Pancreas (tissue), 10 donors: Measurements from ENCODE around the gene SPATA12. TPM values are rescaled to one million over a fixed set of nuclear protein-coding genes. Genes with fewer than 3 reads are reported as not detected.
"Not testable (repeated sequence)": the region's sequence is repeated elsewhere in the genome, so short reads cannot be mapped to it uniquely, and the experiment has no call there.

Source experiments
- ATAC-seq, 4 donors: fragments of 200-7000 bp; cut with Tn5 transposase; one replicate each; pipeline versions ENCODE4 v1.8.0 to v1.9.1; 2020; ENCODE audit warnings: mild to moderate bottlenecking in 4 of 4, moderate library complexity in 4 of 4
- DNase-seq, 6 donors: peaks; one replicate each; pipeline ENCODE4 v3.0.0-alpha.2; 2020
- FAIRE-seq: peaks from 2 replicates; lab custom pipeline; 2012; peaks lifted over from hg19 to GRCh38; lab: Jason Lieb, UNC
- H3K27ac ChIP-seq, 4 donors: fragments of 200-600 bp; sonication (generic); 1 replicate in 3 of 4; 2 replicates in 1 of 4; pipeline versions ENCODE4 v1.5.0 to v1.8.0; 2020
- H3K27me3 ChIP-seq, 4 donors: fragments of 200-600 bp; one replicate each; pipeline ENCODE4 v1.8.0; 2021
- H3K36me3 ChIP-seq, 3 donors: fragments of 200-600 bp; sonication (generic) in 1 of 3; one replicate each; pipeline versions ENCODE4 v1.5.0 to v1.8.0; 2020 to 2021
- H3K4me1 ChIP-seq, 3 donors: fragments of 200-600 bp; one replicate each; pipeline ENCODE4 v1.8.0; 2021
- H3K4me3 ChIP-seq, 4 donors: fragments of 200-600 bp; sonication (generic) in 2 of 4; one replicate each; pipeline versions ENCODE4 v1.5.0 to v1.8.0; 2020 to 2021
- H3K9me3 ChIP-seq, 4 donors: fragments of 200-600 bp; one replicate each; pipeline ENCODE4 v1.8.0; 2021
- WGBS, 2 donors: extraction: QIAGEN DNeasy Blood & Tissue Kit; methylation state at CpG; one replicate each; pipeline ENCODE4 v1.1.7; 2013; 5-methylcytosine and 5-hydroxymethylcytosine counted together
- intact Hi-C, 3 donors: fragments of 100-400 bp; cut with DNase I; formaldehyde crosslinking; loops; one replicate each; pipeline versions ENCODE4 v1.11.1 to v1.14.2; 2022
- polyA plus RNA-seq, 2 donors: library from polyadenylated mRNA; stranded (reverse); fragments of 200-250 nt; gene quantifications; one replicate each; pipeline ENCODE4 v1.2.3, GENCODE V29; 2013
- total RNA-seq, 6 donors: library from RNA; stranded (reverse); fragmentation: NEBNext Ultra II Directional in 4 of 6; extraction: Animal tissue kit (Norgen Biotek cat#: 25700) in 4 of 6; gene quantifications; one replicate each; pipeline versions ENCODE4 v1.2.1 to v1.2.4, GENCODE V29; 2021 to 2023
- TF ChIP-seq, protein P1 (sequence below), 4 donors: fragments of 200-600 bp; sonication (generic) in 3 of 4; IDR thresholded peaks; one replicate each; pipeline versions ENCODE4 v1.5.0 to v1.8.0; 2021; ENCODE audit warnings: antibody characterized with exemption in 4 of 4
- donor health status: healthy with polysubstance abuse.
- donor health status: DM: no; HTN: no; CAD: no; lungs with moderate emphysema.
- donor health status: DM: no; HTN: no; CAD: no.
- donor health status: control.
- donor health status: control.
- donor health status: Bipolar disorder and iron deficiency.
- donor health status: DM: yes; HTN: yes; CAD: no.
- donor health status: DM: no; HTN: no; CAD: no.
- donor health status: DM: no; HTN: no; CAD: no.
- donor health status: DM: yes; HTN: yes; CAD: no.

Gene SPATA12
- total and polyA plus RNA-seq, 8 donors = 0.06 to 0.12 TPM; not detected in 6

DNA sequence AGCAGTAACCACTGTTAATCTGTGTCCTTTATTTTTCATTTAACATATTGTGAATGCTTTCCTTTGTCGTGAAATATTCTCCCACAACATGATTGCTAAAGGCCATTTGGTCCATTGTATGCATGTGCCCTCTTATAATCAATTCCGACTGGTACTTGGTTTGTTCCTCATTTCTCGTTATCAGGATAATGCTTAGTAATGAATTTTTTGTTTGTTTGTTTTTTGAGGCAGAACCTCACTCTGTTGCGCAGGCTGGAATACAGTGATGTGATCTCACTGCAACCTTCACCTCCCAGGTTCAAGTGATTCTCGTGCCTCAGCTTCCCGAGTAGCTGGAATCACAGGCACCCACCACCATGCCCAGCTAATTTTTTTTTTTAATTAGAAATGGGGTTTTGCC, 22.0 kb downstream of the SPATA12 start:
- Histone ChIP-seq H3K4me1 (peaks cover 0 to 5% (median 0%) of the 10 kb centered on the region in 3 donors), H3K36me3 (no peaks in the 10 kb centered on the region), H3K4me3 (no peak overlapping the region), H3K27me3 (no peaks in the 10 kb centered on the region), H3K9me3 (no peaks in the 10 kb centered on the region), H3K27ac (no peak overlapping the region)
- intact Hi-C loops = no loop called here
- TF ChIP-seq, protein P1, sequence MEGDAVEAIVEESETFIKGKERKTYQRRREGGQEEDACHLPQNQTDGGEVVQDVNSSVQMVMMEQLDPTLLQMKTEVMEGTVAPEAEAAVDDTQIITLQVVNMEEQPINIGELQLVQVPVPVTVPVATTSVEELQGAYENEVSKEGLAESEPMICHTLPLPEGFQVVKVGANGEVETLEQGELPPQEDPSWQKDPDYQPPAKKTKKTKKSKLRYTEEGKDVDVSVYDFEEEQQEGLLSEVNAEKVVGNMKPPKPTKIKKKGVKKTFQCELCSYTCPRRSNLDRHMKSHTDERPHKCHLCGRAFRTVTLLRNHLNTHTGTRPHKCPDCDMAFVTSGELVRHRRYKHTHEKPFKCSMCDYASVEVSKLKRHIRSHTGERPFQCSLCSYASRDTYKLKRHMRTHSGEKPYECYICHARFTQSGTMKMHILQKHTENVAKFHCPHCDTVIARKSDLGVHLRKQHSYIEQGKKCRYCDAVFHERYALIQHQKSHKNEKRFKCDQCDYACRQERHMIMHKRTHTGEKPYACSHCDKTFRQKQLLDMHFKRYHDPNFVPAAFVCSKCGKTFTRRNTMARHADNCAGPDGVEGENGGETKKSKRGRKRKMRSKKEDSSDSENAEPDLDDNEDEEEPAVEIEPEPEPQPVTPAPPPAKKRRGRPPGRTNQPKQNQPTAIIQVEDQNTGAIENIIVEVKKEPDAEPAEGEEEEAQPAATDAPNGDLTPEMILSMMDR (IDR thresholded peaks at IDR 0.05) = no peak
- ATAC-seq (no peak), DNase-seq (no peak), FAIRE-seq (no peak)
- 85 to 94% methylated on average over 6 of the region's 6 CpGs for WGBS, 2 donors

GRCh38 chr3:57083266-57083995, 23.0 kb downstream of the SPATA12 start:
- intact Hi-C loops, H3K9me3 ChIP-seq, FAIRE-seq, H3K27ac ChIP-seq, H3K27me3 ChIP-seq, H3K4me1 ChIP-seq, H3K36me3 ChIP-seq, DNase-seq, ATAC-seq, H3K4me3 ChIP-seq: not testable (repeated sequence)
- WGBS, 2 donors = 91 to 95% methylated on average over 16 of the region's 16 CpGs

DNA sequence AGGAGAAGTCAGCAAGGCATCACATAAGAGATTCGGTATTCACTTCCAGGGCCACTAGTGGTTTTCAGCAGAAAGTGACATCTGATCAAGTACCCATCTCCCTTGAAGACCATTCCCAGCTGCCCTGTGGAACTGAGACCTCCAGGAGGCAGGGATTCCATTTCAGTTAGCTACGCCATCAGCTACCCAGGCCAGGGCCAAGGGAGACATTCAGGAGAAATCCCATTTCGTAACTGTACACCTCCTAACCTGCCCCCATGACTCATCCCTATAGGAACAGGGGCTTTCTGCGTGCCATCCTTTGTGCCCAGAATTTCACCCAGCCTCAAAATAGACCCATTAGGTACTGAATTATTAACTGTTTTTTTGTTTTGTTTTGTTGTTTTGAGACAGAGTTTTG, 24.7 kb downstream of the SPATA12 start:
- FAIRE-seq (no peak), ATAC-seq (no peak), DNase-seq (no peak)
- Histone ChIP-seq H3K27ac (no peak overlapping the region), H3K9me3 (no peaks in the 10 kb centered on the region), H3K27me3 (no peaks in the 10 kb centered on the region), H3K4me3 (no peak overlapping the region), H3K4me1 (no peaks in the 10 kb centered on the region), H3K36me3 (no peaks in the 10 kb centered on the region)
- intact Hi-C loops = no loop called here
- TF ChIP-seq, protein P1 (IDR thresholded peaks at IDR 0.05) = no peak
- 87 to 93% methylated on average over 4 of the region's 4 CpGs for WGBS, 2 donors

DNA sequence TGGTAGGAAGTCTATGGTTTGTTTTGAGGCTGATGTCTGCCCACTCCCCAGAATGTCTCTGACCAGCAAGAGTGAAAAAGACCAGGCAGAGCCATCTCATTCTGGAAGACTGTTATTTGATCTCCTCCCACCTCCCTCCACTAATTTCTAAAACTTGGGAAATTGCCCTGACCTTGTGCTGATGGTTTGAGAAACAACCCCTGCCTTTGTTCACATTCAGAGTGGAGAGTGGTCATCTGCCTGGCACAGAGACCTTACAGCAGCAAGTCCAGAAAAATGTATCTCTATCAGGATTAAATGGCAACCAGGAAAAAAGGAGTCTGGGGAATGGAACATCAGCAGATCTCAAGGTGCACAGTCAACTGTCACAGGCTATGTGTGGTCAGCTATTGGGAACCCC, 25.7 kb downstream of the SPATA12 start:
- no peaks in the 10 kb centered on the region for H3K4me1 ChIP-seq
- no peaks in the 10 kb centered on the region for H3K36me3 ChIP-seq
- no peak for DNase-seq
- no peaks in the 10 kb centered on the region for H3K9me3 ChIP-seq
- intact Hi-C loops = no loop called here
- TF ChIP-seq, protein P1 (IDR thresholded peaks at IDR 0.05) = no peak
- H3K27me3 ChIP-seq = no peaks in the 10 kb centered on the region
- peak in 1 of 4 donors; percentile 22 for ATAC-seq
- no peak overlapping the region for H3K4me3 ChIP-seq
- FAIRE-seq = no peak
- no peak overlapping the region for H3K27ac ChIP-seq

DNA sequence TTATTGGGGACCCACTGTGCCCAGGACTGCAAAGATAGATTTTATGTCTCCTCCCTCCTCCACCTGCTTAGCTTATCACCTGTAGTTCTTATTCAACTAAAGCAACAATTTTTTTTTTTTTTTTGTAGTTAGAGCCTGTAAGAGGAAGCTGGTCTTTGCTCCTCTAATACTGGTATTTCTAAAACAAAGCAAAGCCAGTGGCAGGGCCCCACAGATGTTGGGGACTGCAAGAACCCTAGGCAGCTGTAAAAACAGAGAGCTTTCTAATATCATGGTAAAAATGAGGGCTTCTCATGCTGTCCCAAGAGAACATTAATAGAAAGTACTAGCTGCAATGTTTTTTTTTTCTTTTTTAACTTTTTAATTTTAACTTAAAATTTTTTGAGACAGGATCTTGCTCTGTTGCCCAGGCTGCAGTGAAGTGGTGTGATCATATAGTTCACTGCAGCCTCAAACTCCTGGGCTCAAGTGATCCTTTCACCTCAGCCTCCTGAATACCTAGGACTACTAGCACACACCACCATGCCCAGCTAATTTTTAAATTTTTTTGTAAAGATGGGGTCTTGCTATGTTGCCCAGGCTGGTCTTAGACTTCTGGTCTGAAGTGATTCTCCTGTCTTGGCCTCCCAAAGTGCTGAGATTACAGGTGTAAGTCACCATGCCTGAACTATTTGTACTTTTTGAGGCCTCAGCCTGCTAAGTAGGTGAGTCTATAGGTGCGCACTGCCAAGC, 27.1 kb downstream of the SPATA12 start:
- no peak for ATAC-seq

More for the DNA sequence above, 27.1 kb downstream of the SPATA12 start:
- H3K9me3 ChIP-seq = no peaks in the 10 kb centered on the region
- intact Hi-C loops = no loop called here
- TF ChIP-seq, protein P1 (IDR thresholded peaks at IDR 0.05) = no peak
- H3K27ac ChIP-seq = no peak overlapping the region
- WGBS, 2 donors = 98 to 100% methylated on average over 1 of the region's 1 CpG
- FAIRE-seq (no peak), DNase-seq (no peak)
- no peaks in the 10 kb centered on the region for H3K27me3 ChIP-seq
- no peaks in the 10 kb centered on the region for H3K36me3 ChIP-seq
- no peaks in the 10 kb centered on the region for H3K4me1 ChIP-seq
- H3K4me3 ChIP-seq = no peak overlapping the region
